A673 (cell line): ENCODE data around the gene THAP4.

ENCODE experiments used
- CTCF ChIP-seq: fragments of 300-800, 200-600 bp; sonication (generic); conservative IDR thresholded peaks from 2 replicates; pipeline ENCODE4 v1.5.1; 2017; ENCODE audit warnings: low read depth, mild to moderate bottlenecking, antibody characterized with exemption, low read length, moderate library complexity, mixed read lengths
- EZH2 ChIP-seq: fragments of 200-600 bp; sonication (generic); IDR thresholded peaks from 2 replicates; pipeline ENCODE4 v1.6.1; 2017; ENCODE audit warnings: borderline replicate concordance, low read depth, mild to moderate bottlenecking, mixed read lengths, antibody characterized with exemption, low read length; ENCODE audit not compliant: poor library complexity, severe bottlenecking

- TF ChIP-seq CTCF (no peak), EZH2 (no peak)
Measured at GRCh38 chr2:241563981-241564595, 72.9 kb downstream of the THAP4 start.
